OCI-LY3 (cell line): Measurements from ENCODE around the gene GRID1.

Source experiments
- CTCF ChIP-seq: fragments of 200-600, 300-600 bp; sonication (generic); IDR thresholded peaks from 2 replicates; pipeline ENCODE4 v1.5.1; 2014; ENCODE audit warnings: antibody characterized with exemption, low read length, low read depth
- EZH2phosphoT487 ChIP-seq: fragments of 200-600 bp; shearing (Covaris generic); IDR thresholded peaks from 2 replicates; pipeline ENCODE4 v1.6.1; 2018; ENCODE audit warnings: antibody characterized with exemption, mixed run types, low read depth

DNA sequence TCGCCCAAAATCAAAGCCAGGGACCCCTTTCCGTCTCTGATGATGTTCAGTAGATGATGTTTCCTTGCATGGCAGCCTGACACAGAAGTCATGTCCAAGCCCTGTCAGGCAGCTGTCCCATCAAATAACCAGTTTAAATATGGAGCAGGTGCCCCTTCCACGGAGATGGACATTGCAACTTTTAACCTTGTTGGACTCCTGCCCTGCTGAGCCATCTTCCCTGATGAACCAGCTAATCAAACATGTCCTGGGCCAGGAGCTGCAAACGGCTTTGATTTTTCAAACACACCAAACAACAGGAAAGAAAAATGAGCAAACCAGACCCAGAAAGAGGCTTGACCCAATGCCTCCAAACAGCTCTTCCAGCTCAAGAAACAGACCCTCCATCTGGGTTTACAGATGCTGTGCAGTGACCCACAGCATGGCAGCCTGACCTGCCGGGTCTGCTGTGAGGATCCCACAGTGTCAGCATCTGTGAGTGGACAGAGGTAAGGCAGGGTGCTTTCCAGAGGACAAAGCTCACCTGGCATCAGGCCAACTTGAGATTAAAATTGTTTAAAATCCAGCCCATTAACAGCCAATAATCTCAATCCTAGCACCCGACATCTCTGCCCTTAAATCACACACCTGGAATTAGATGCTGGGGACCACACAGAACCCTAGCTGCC is 372.6 kb downstream of the GRID1 start:
- TF ChIP-seq CTCF = no peak
- TF ChIP-seq EZH2phosphoT487 = no peak
